HepG2 (cell line): Measurements from ENCODE around the gene ACTR3. TPM values are rescaled to one million over a fixed set of nuclear protein-coding genes. Genes with fewer than 3 reads are reported as not detected.

ENCODE experiments used
- AGO1 ChIP-seq: fragments of 200-400 bp; formaldehyde crosslinking; IDR thresholded peaks from 2 replicates; pipeline ENCODE4 v1.6.1; 2017; ENCODE audit warnings: mild to moderate bottlenecking, low read depth, low read length, moderate library complexity; ENCODE audit not compliant: poor library complexity, severe bottlenecking
- PCBP2 ChIP-seq: fragments of 200-400 bp; formaldehyde crosslinking; optimal IDR thresholded peaks from 2 replicates; pipeline ENCODE3; 2018; ENCODE audit warnings: low read length, low read depth; ENCODE audit not compliant: poor library complexity, severe bottlenecking
- RXRA ChIP-seq: sonication (generic); formaldehyde crosslinking; IDR thresholded peaks from 2 replicates; pipeline ENCODE4 v1.5.1; 2020; ENCODE audit warnings: missing genetic modification reagents
- SIX4 ChIP-seq: sonication (generic); formaldehyde crosslinking; IDR thresholded peaks from 2 replicates; pipeline ENCODE4 v1.4.0; 2020; ENCODE audit warnings: missing genetic modification reagents
- ZNF143 ChIP-seq: sonication (generic); formaldehyde crosslinking; IDR thresholded peaks from 2 replicates; pipeline ENCODE4 v1.4.0; 2020; ENCODE audit warnings: missing genetic modification reagents
- ZNF543 ChIP-seq: sonication (generic); formaldehyde crosslinking; IDR thresholded peaks from 2 replicates; pipeline ENCODE4 v1.4.0; 2020; ENCODE audit warnings: mild to moderate bottlenecking, missing genetic modification reagents
- ZNF713 ChIP-seq: sonication (generic); formaldehyde crosslinking; IDR thresholded peaks from 2 replicates; pipeline ENCODE4 v1.4.0; 2020; ENCODE audit warnings: mild to moderate bottlenecking, missing genetic modification reagents
- ZNF761 ChIP-seq: sonication (generic); formaldehyde crosslinking; conservative IDR thresholded peaks from 2 replicates; pipeline ENCODE4 v1.4.0; 2020; ENCODE audit warnings: mild to moderate bottlenecking, missing genetic modification reagents
- polyA plus RNA-seq, 8 experiments: library from polyadenylated mRNA; depleted of rRNA in 3 of 8; stranded (reverse) in 7 of 8; unstranded in 1 of 8; fragments of >200 nt; fragmentation: Illumina TruSeq in 4 of 8; extraction: Trizol in 4 of 8; gene quantifications; 2 replicates each; pipeline versions ENCODE4 v1.2.1 to v1.2.3, GENCODE V29; 2011 to 2016; ENCODE audit warnings: low read depth in 4 of 8, missing spikeins in 1 of 8, mixed read lengths in 1 of 8; ENCODE audit not compliant: insufficient read depth in 1 of 8
- total RNA-seq, 5 experiments: library from RNA; depleted of rRNA; stranded (reverse); fragments of >200 nt; fragmentation: Illumina TruSeq; extraction: Trizol; gene quantifications; 2 replicates each; pipeline ENCODE4 v1.2.3, GENCODE V29; 2016; ENCODE audit warnings: low read depth in 1 of 5
- TF ChIP-seq, protein P1 (sequence below): IDR thresholded peaks from 2 replicates; pipeline ENCODE4 v1.6.1; 2016; ENCODE audit warnings: mild to moderate bottlenecking
- TF ChIP-seq, protein P2 (sequence below): sonication (generic); formaldehyde crosslinking; IDR thresholded peaks from 2 replicates; pipeline ENCODE4 v1.4.0; 2020; ENCODE audit warnings: missing genetic modification reagents
- TF ChIP-seq, protein P3 (sequence below): sonication (generic); formaldehyde crosslinking; IDR thresholded peaks from 2 replicates; pipeline ENCODE4 v1.4.0; 2020; ENCODE audit warnings: missing genetic modification reagents
- TF ChIP-seq, protein P4 (sequence below), 2 experiments: fragments of 450-650 bp in 1 of 2; sonication (generic) in 1 of 2; formaldehyde crosslinking in 1 of 2; IDR thresholded peaks; 2 replicates each; pipeline versions ENCODE4 v1.6.1 to v1.8.0; 2016 to 2022; ENCODE audit warnings: antibody characterized with exemption in 1 of 2, mild to moderate bottlenecking in 1 of 2, missing genetic modification reagents in 1 of 2

The ACTR3 gene
- total and polyA plus RNA-seq, 2 of the 13 experiments (the other 11 are each of a cell fraction or from before 2014, with no cell fraction given) = 123 to 225 TPM

DNA sequence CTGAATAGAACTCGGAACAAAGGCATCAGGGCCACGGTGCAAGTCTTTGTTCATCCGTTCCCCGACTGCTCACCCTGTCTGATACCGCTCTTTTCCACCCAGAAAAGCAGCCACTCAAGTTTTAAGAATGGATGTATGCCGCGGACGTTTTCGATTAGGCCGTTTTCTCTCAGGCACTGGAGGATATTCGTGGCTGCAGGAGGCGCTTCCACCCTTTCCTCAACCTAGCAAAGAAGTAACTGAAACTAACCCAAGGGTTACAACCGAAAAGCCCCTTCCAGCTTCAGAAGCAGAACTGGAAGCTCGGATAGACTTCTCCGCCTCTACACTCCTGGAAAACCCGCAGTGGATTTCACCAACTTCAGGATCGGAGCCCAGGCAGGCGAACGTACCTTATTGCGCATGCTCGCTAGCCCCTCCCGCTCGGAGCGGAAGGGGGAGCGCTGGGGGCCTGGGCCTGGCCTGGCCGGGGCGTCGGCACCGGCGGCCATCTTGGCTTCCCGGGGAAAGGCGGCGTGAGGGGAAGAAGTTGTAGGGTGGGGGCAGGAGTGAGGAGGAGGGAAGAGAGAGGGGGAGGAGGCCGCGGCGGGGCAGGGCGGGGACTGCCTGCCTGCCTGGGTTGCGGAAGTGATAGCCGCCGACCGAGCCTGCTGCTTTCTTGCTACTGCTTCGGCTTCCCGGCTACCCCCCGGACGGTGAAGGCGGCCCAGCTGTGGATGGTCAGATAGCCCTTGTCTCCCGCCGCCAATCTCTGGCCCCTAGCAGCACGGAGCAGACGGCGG is at the start of gene ACTR3 (continued):
- TF ChIP-seq, protein P1, sequence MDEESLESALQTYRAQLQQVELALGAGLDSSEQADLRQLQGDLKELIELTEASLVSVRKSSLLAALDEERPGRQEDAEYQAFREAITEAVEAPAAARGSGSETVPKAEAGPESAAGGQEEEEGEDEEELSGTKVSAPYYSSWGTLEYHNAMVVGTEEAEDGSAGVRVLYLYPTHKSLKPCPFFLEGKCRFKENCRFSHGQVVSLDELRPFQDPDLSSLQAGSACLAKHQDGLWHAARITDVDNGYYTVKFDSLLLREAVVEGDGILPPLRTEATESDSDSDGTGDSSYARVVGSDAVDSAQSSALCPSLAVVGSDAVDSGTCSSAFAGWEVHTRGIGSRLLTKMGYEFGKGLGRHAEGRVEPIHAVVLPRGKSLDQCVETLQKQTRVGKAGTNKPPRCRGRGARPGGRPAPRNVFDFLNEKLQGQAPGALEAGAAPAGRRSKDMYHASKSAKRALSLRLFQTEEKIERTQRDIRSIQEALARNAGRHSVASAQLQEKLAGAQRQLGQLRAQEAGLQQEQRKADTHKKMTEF (CRISPR knock-in tag) = peak; percentile 97
- peak; percentile 32 for TF ChIP-seq PCBP2
- no peak for TF ChIP-seq ZNF761 (CRISPR knock-in tag)
- TF ChIP-seq, protein P2, sequence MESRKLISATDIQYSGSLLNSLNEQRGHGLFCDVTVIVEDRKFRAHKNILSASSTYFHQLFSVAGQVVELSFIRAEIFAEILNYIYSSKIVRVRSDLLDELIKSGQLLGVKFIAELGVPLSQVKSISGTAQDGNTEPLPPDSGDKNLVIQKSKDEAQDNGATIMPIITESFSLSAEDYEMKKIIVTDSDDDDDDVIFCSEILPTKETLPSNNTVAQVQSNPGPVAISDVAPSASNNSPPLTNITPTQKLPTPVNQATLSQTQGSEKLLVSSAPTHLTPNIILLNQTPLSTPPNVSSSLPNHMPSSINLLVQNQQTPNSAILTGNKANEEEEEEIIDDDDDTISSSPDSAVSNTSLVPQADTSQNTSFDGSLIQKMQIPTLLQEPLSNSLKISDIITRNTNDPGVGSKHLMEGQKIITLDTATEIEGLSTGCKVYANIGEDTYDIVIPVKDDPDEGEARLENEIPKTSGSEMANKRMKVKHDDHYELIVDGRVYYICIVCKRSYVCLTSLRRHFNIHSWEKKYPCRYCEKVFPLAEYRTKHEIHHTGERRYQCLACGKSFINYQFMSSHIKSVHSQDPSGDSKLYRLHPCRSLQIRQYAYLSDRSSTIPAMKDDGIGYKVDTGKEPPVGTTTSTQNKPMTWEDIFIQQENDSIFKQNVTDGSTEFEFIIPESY (CRISPR knock-in tag) = 0 out of 2 replicates have a peak, but pooled peaks have one; percentile 36
- no peak; the same call in 1 of the 2 replicates for TF ChIP-seq ZNF143 (CRISPR knock-in tag)
- TF ChIP-seq SIX4 (CRISPR knock-in tag) = peak; percentile 74
- peak; percentile 12 for TF ChIP-seq AGO1
- no peak for TF ChIP-seq ZNF713
- TF ChIP-seq ZNF543 = no peak; the same call in 1 of the 2 replicates
- TF ChIP-seq, protein P3, sequence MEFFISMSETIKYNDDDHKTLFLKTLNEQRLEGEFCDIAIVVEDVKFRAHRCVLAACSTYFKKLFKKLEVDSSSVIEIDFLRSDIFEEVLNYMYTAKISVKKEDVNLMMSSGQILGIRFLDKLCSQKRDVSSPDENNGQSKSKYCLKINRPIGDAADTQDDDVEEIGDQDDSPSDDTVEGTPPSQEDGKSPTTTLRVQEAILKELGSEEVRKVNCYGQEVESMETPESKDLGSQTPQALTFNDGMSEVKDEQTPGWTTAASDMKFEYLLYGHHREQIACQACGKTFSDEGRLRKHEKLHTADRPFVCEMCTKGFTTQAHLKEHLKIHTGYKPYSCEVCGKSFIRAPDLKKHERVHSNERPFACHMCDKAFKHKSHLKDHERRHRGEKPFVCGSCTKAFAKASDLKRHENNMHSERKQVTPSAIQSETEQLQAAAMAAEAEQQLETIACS = no peak
- TF ChIP-seq, protein P4, sequence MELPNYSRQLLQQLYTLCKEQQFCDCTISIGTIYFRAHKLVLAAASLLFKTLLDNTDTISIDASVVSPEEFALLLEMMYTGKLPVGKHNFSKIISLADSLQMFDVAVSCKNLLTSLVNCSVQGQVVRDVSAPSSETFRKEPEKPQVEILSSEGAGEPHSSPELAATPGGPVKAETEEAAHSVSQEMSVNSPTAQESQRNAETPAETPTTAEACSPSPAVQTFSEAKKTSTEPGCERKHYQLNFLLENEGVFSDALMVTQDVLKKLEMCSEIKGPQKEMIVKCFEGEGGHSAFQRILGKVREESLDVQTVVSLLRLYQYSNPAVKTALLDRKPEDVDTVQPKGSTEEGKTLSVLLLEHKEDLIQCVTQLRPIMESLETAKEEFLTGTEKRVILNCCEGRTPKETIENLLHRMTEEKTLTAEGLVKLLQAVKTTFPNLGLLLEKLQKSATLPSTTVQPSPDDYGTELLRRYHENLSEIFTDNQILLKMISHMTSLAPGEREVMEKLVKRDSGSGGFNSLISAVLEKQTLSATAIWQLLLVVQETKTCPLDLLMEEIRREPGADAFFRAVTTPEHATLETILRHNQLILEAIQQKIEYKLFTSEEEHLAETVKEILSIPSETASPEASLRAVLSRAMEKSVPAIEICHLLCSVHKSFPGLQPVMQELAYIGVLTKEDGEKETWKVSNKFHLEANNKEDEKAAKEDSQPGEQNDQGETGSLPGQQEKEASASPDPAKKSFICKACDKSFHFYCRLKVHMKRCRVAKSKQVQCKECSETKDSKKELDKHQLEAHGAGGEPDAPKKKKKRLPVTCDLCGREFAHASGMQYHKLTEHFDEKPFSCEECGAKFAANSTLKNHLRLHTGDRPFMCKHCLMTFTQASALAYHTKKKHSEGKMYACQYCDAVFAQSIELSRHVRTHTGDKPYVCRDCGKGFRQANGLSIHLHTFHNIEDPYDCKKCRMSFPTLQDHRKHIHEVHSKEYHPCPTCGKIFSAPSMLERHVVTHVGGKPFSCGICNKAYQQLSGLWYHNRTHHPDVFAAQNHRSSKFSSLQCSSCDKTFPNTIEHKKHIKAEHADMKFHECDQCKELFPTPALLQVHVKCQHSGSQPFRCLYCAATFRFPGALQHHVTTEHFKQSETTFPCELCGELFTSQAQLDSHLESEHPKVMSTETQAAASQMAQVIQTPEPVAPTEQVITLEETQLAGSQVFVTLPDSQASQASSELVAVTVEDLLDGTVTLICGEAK (IDR thresholded peaks at IDR 0.05) = no peak
- TF ChIP-seq, protein P4 (CRISPR knock-in tag; IDR thresholded peaks at IDR 0.05) = no peak; the same call in 1 of the 2 replicates
- TF ChIP-seq RXRA (CRISPR knock-in tag) = peak; percentile 83
